H1 (cell line): ENCODE data around the gene ARHGAP8. TPM values are rescaled to one million over a fixed set of nuclear protein-coding genes. Genes with fewer than 3 reads are reported as not detected.

Experiments used
- CTCF ChIA-PET: fragments of 300-600 bp; sonication (Branson Sonifier 250); formaldehyde crosslinking; loops from one replicate; lab custom pipeline; 2021; ENCODE audit not compliant: partially characterized antibody; lab: Charles Lee
- POLR2A ChIA-PET: fragments of 300-600 bp; sonication (Branson Sonifier 250); formaldehyde crosslinking; loops from one replicate; lab custom pipeline; 2021; ENCODE audit warnings: inconsistent platforms; ENCODE audit not compliant: partially characterized antibody; lab: Charles Lee
- DNase-seq, 2 experiments: peaks; one replicate each; pipeline versions ENCODE4 v3.0.0 to v3.0.0-alpha.2; 2010 to 2022; ENCODE audit warnings: low spot score in 2 of 2, low read depth in 1 of 2, mixed read lengths in 1 of 2
- FAIRE-seq: peaks from 2 replicates; lab custom pipeline; 2011; peaks lifted over from hg19 to GRCh38; lab: Jason Lieb, UNC
- H2AFZ ChIP-seq: 2 replicates; pipeline ENCODE4 v1.8.1; 2012; ENCODE audit warnings: low read length, inconsistent platforms
- H2AK5ac ChIP-seq: 2 replicates; pipeline ENCODE4 v1.6.1; 2013; ENCODE audit warnings: low read depth, low read length
- H2BK120ac ChIP-seq: replicated peaks from 2 replicates; pipeline ENCODE3; 2013; ENCODE audit warnings: low read depth, low read length, inconsistent platforms
- H2BK12ac ChIP-seq: 2 replicates; pipeline ENCODE4 v1.6.1; 2013; ENCODE audit warnings: low read depth, low read length
- H2BK15ac ChIP-seq: 2 replicates; pipeline ENCODE4 v1.6.1; 2013; ENCODE audit warnings: low read length
- H2BK20ac ChIP-seq: 2 replicates; pipeline ENCODE4 v1.6.1; 2013; ENCODE audit warnings: low read length
- H2BK5ac ChIP-seq: 2 replicates; pipeline ENCODE4 v1.6.1; 2013; ENCODE audit warnings: low read depth, low read length
- H3K14ac ChIP-seq: 2 replicates; pipeline ENCODE4 v1.6.1; 2013; ENCODE audit warnings: inconsistent platforms; ENCODE audit not compliant: insufficient read length
- H3K18ac ChIP-seq: 2 replicates; pipeline ENCODE4 v1.6.1; 2013; ENCODE audit warnings: low read length; ENCODE audit errors: extremely low read depth
- H3K23ac ChIP-seq: 2 replicates; pipeline ENCODE4 v1.6.1; 2013; ENCODE audit warnings: inconsistent platforms; ENCODE audit not compliant: insufficient read length
- H3K23me2 ChIP-seq: 2 replicates; pipeline ENCODE4 v1.6.1; 2013; ENCODE audit warnings: low read depth, low read length
- H3K27ac ChIP-seq: 2 replicates; pipeline ENCODE4 v1.6.1; 2011; ENCODE audit warnings: low read depth, low read length, inconsistent platforms
- H3K27me3 ChIP-seq, 4 experiments: replicated peaks in 1 of 4; 1 replicate in 1 of 4; 2 replicates in 3 of 4; pipeline versions ENCODE4 v1.6.1 to v1.8.1; 2011 to 2013; ENCODE audit warnings: low read length in 3 of 4, mild to moderate bottlenecking in 3 of 4, inconsistent platforms in 2 of 4, mixed read lengths in 2 of 4, moderate library complexity in 1 of 4; ENCODE audit not compliant: control insufficient read depth in 3 of 4, insufficient read depth in 3 of 4; ENCODE audit errors: extremely low read depth in 1 of 4
- H3K36me3 ChIP-seq, 4 experiments: 2 replicates each; pipeline versions ENCODE4 v1.6.1 to v1.8.1; 2011 to 2013; ENCODE audit warnings: mild to moderate bottlenecking in 4 of 4, low read length in 3 of 4, moderate library complexity in 2 of 4, control low read depth in 1 of 4, inconsistent platforms in 1 of 4; ENCODE audit not compliant: insufficient read depth in 4 of 4, control insufficient read depth in 2 of 4
- H3K4ac ChIP-seq: replicated peaks from 2 replicates; pipeline ENCODE3; 2013; ENCODE audit warnings: low read length, low read depth, mixed read lengths, inconsistent platforms; ENCODE audit not compliant: insufficient read length
- H3K4me1 ChIP-seq, 4 experiments: replicated peaks in 1 of 4; 1 replicate in 1 of 4; 2 replicates in 3 of 4; pipeline versions ENCODE4 v1.6.1 to v1.8.1; 2011 to 2013; ENCODE audit warnings: low read length in 3 of 4, inconsistent platforms in 2 of 4, mixed read lengths in 1 of 4; ENCODE audit not compliant: insufficient read depth in 4 of 4, control insufficient read depth in 3 of 4
- H3K4me2 ChIP-seq, 2 experiments: 2 replicates each; pipeline versions ENCODE4 v1.6.1 to v1.8.1; 2011 to 2013; ENCODE audit warnings: low read depth in 2 of 2, low read length in 2 of 2, control low read depth in 1 of 2, inconsistent platforms in 1 of 2, mild to moderate bottlenecking in 1 of 2; ENCODE audit not compliant: insufficient read depth in 1 of 2
- H3K4me3 ChIP-seq, 4 experiments: fragments of 200-600, 300-600 bp in 1 of 4; sonication (generic), shearing (Covaris generic), sonication (Bioruptor Twin) in 1 of 4; 2 replicates each; pipeline versions ENCODE4 v1.5.1 to v1.8.1; 2011 to 2016; ENCODE audit warnings: low read length in 4 of 4, low read depth in 3 of 4, control low read depth in 2 of 4, inconsistent platforms in 2 of 4, mild to moderate bottlenecking in 2 of 4, mixed read lengths in 1 of 4, moderate library complexity in 1 of 4; ENCODE audit not compliant: insufficient read depth in 2 of 4; ENCODE audit errors: extremely low read depth in 1 of 4
- H3K56ac ChIP-seq: replicated peaks from 2 replicates; pipeline ENCODE3; 2013; ENCODE audit warnings: low read depth, mild to moderate bottlenecking, mixed read lengths, low read length, inconsistent platforms; ENCODE audit not compliant: insufficient read length
- H3K79me1 ChIP-seq: 2 replicates; pipeline ENCODE4 v1.6.1; 2013; ENCODE audit warnings: low read depth, low read length, control low read depth
- H3K79me2 ChIP-seq, 2 experiments: 2 replicates each; pipeline versions ENCODE4 v1.6.1 to v1.8.1; 2012 to 2013; ENCODE audit warnings: low read length in 2 of 2, mild to moderate bottlenecking in 2 of 2, inconsistent platforms in 1 of 2; ENCODE audit not compliant: insufficient read depth in 2 of 2, control insufficient read depth in 1 of 2
- H3K9ac ChIP-seq, 4 experiments: replicated peaks in 1 of 4; 1 replicate in 1 of 4; 2 replicates in 3 of 4; pipeline versions ENCODE4 v1.6.1 to v1.8.1; 2011 to 2013; ENCODE audit warnings: low read depth in 3 of 4, low read length in 3 of 4, control low read depth in 2 of 4, mild to moderate bottlenecking in 2 of 4, moderate library complexity in 2 of 4, inconsistent platforms in 1 of 4; ENCODE audit errors: extremely low read depth in 1 of 4
- H3K9me3 ChIP-seq, 2 experiments: 2 replicates each; pipeline versions ENCODE4 v1.6.1 to v1.8.1; 2012 to 2013; ENCODE audit warnings: mild to moderate bottlenecking in 2 of 2, moderate library complexity in 2 of 2, control low read depth in 1 of 2, inconsistent platforms in 1 of 2, low read depth in 1 of 2, low read length in 1 of 2, mixed read lengths in 1 of 2; ENCODE audit not compliant: insufficient read depth in 2 of 2
- H4K20me1 ChIP-seq, 2 experiments: replicated peaks in 1 of 2; 2 replicates each; pipeline versions ENCODE3 to v1.8.1; 2011 to 2013; ENCODE audit warnings: inconsistent platforms in 2 of 2, low read length in 2 of 2, mild to moderate bottlenecking in 1 of 2; ENCODE audit not compliant: insufficient read depth in 2 of 2, control insufficient read depth in 1 of 2
- H4K5ac ChIP-seq: 2 replicates; pipeline ENCODE4 v1.6.1; 2013; ENCODE audit warnings: low read length, low read depth, mixed read lengths, inconsistent platforms; ENCODE audit not compliant: insufficient read length
- H4K8ac ChIP-seq: 2 replicates; pipeline ENCODE4 v1.8.0; 2013; ENCODE audit warnings: mild to moderate bottlenecking, moderate library complexity, low read length, inconsistent platforms; ENCODE audit not compliant: insufficient read depth; ENCODE audit errors: extremely low read depth
- H4K91ac ChIP-seq: replicated peaks from 2 replicates; pipeline ENCODE3; 2013; ENCODE audit warnings: low read length, mixed read lengths, inconsistent platforms; ENCODE audit not compliant: insufficient read length
- ATF3 ChIP-seq: IDR thresholded peaks from 2 replicates; pipeline ENCODE4 v1.6.1; 2011; ENCODE audit warnings: low read depth, mild to moderate bottlenecking, low read length; ENCODE audit not compliant: insufficient read depth
- CBX5 ChIP-seq: fragments of 300-800, 300-1000 bp; sonication (generic); IDR thresholded peaks from 2 replicates; pipeline ENCODE4 v1.7.1; 2016; ENCODE audit warnings: antibody characterized with exemption, low read length, low read depth
- CHD1 ChIP-seq: IDR thresholded peaks from 2 replicates; pipeline ENCODE4 v1.6.1; 2012; ENCODE audit warnings: low read depth, low read length, improper control_type of control experiment
- CHD2 ChIP-seq: IDR thresholded peaks from 2 replicates; pipeline ENCODE4 v1.6.1; 2012; ENCODE audit warnings: low read length, improper control_type of control experiment
- GTF2F1 ChIP-seq: IDR thresholded peaks from 2 replicates; pipeline ENCODE4 v1.6.1; 2012; ENCODE audit warnings: low read depth, low read length, improper control_type of control experiment, borderline replicate concordance
- HDAC2 ChIP-seq, 2 experiments: fragments of 300-600 bp in 1 of 2; sonication (generic) in 1 of 2; IDR thresholded peaks; 2 replicates each; pipeline ENCODE4 v1.6.1; 2011 to 2012; ENCODE audit warnings: low read depth in 2 of 2, low read length in 2 of 2, mild to moderate bottlenecking in 2 of 2, moderate library complexity in 2 of 2, borderline replicate concordance in 1 of 2, inconsistent platforms in 1 of 2
- HDAC6 ChIP-seq: IDR thresholded peaks from one replicate; pipeline ENCODE4 v1.7.1; 2012; ENCODE audit warnings: low read depth, mild to moderate bottlenecking, inconsistent platforms, low read length, moderate library complexity
- POLR2A ChIP-seq, 2 experiments: IDR thresholded peaks; 1 replicate in 1 of 2; 2 replicates in 1 of 2; pipeline ENCODE4 v1.6.1; 2011; ENCODE audit warnings: low read depth in 2 of 2, low read length in 2 of 2, mild to moderate bottlenecking in 2 of 2; ENCODE audit errors: control extremely low read depth in 1 of 2
- RNF2 ChIP-seq: fragments of 200-900, 300-1000 bp; sonication (generic); IDR thresholded peaks from 2 replicates; pipeline ENCODE4 v1.7.1; 2016; ENCODE audit warnings: borderline replicate concordance, low read depth, mild to moderate bottlenecking, antibody characterized with exemption, low read length; ENCODE audit not compliant: poor library complexity, severe bottlenecking; ENCODE audit errors: missing control alignments
- RXRA ChIP-seq: IDR thresholded peaks from 2 replicates; pipeline ENCODE4 v1.6.1; 2011; ENCODE audit warnings: low read depth, mild to moderate bottlenecking, low read length, moderate library complexity; ENCODE audit not compliant: insufficient read depth
- SP2 ChIP-seq: IDR thresholded peaks from 2 replicates; pipeline ENCODE4 v1.6.1; 2012; ENCODE audit warnings: mild to moderate bottlenecking, low read length, inconsistent platforms
- TAF1 ChIP-seq: IDR thresholded peaks from 2 replicates; pipeline ENCODE4 v1.6.1; 2011; ENCODE audit warnings: mild to moderate bottlenecking, low read depth, low read length
- WGBS, 2 experiments: shearing (Covaris generic) in 1 of 2; methylation state at CpG; one replicate each; pipeline versions ENCODE4 v1.1.6 to v1.1.7; 2013 to 2015; ENCODE audit warnings: low lambda C conversion rate in 2 of 2, mixed read lengths in 2 of 2, inconsistent platforms in 1 of 2, low coverage in 1 of 2, missing lambda C conversion rate in 1 of 2; ENCODE audit not compliant: insufficient replicate concordance in 2 of 2, insufficient coverage in 1 of 2, insufficient read length in 1 of 2; ENCODE audit errors: extremely low coverage in 1 of 2, missing lambda C conversion rate in 1 of 2; 5-methylcytosine and 5-hydroxymethylcytosine counted together
- polyA plus RNA-seq, 7 experiments: library from polyadenylated mRNA; depleted of rRNA in 3 of 7; stranded (reverse) in 5 of 7; unstranded in 2 of 7; fragments of >200 nt in 5 of 7; fragments of 200-250 nt in 2 of 7; gene quantifications; 1 replicate in 5 of 7; 2 replicates in 1 of 7; 4 replicates in 1 of 7; pipeline versions ENCODE4 v1.2.1 to v1.2.3, GENCODE V29; 2011 to 2013; ENCODE audit warnings: missing spikeins in 2 of 7, mixed read lengths in 2 of 7
- total RNA-seq: library from RNA; stranded (reverse); fragmentation: NEBNext Ultra II Directional; extraction: Animal tissue kit (Norgen Biotek cat#: 25700); gene quantifications from 2 replicates; pipeline ENCODE4 v1.2.1, GENCODE V29; 2021
- TF ChIP-seq, protein P1 (sequence below): IDR thresholded peaks from 2 replicates; pipeline ENCODE4 v1.6.1; 2012; ENCODE audit warnings: inconsistent platforms

Gene ARHGAP8
- total and polyA plus RNA-seq, 2 of the 8 experiments (the other 6 are each of a cell fraction or from before 2014, with no cell fraction given) = 35.6 to 47.7 TPM

DNA sequence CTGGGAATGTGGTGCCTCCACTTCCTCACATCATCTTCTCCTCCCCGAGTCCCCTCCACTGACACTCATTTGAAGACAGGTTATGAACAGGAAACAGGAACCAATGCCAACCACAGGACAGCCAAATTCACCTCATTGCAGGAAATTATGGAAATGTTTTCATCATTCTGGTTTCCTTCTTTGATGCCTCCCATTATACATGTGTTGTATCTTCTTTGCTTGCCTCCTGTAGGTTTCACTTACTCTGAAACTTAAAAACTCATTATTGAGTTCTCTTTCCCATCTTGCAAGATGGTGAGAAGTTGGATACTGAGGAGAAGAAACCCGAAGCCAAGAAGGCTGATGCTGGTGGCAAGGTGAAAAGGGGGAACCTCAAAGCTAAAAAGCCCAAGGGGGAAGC is 148.9 kb downstream of the ARHGAP8 start:
- Histone ChIP-seq H3K36me3 (peaks cover 0 to 19% (median 9%) of the 10 kb centered on the region in 4 experiments; a peak in 4 of 8 replicates), H4K5ac (no peak overlapping the region)
- TF ChIP-seq, protein P1, sequence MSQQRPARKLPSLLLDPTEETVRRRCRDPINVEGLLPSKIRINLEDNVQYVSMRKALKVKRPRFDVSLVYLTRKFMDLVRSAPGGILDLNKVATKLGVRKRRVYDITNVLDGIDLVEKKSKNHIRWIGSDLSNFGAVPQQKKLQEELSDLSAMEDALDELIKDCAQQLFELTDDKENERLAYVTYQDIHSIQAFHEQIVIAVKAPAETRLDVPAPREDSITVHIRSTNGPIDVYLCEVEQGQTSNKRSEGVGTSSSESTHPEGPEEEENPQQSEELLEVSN = no peak
- TF ChIP-seq GTF2F1 (no peak), ATF3 (no peak), CHD1 (no peak), CHD2 (no peak), RNF2 (no peak), TAF1 (no peak), POLR2A (IDR thresholded peaks at IDR 0.05; ENCODE audit: control extremely low read depth in 1 of 2, low read depth in 2 of 2, low read length in 2 of 2) (no peak), SP2 (no peak), RXRA (no peak), HDAC2 (IDR thresholded peaks at IDR 0.05; ENCODE audit: borderline replicate concordance in 1 of 2, low read depth in 2 of 2, low read length in 2 of 2) (no peak), HDAC6 (no peak), CBX5 (no peak)

More for the DNA sequence above, 148.9 kb downstream of the ARHGAP8 start:
- Histone ChIP-seq H2BK120ac (no peak overlapping the region), H3K23ac (no peak overlapping the region), H3K27ac (no peak overlapping the region), H3K4ac (no peak overlapping the region), H4K8ac (no peak overlapping the region), H3K27me3 (no peaks in the 10 kb centered on the region), H4K91ac (no peak overlapping the region), H3K56ac (no peak overlapping the region), H2AK5ac (no peak overlapping the region), H3K4me3 (no peak overlapping the region), H3K4me1 (no peaks in the 10 kb centered on the region), H2AFZ (no peak overlapping the region), H2BK12ac (no peak overlapping the region), H3K79me1 (no peaks in the 10 kb centered on the region), H3K9ac (no peak overlapping the region), H4K20me1 (no peaks in the 10 kb centered on the region), H2BK5ac (no peak overlapping the region), H3K9me3 (peaks cover 11 to 15% of the 10 kb centered on the region in 2 experiments; a peak in 3 of 4 replicates), H3K23me2 (no peaks in the 10 kb centered on the region), H3K14ac (no peak overlapping the region), H2BK20ac (no peak overlapping the region), H3K4me2 (no peak overlapping the region), H3K79me2 (no peaks in the 10 kb centered on the region), H3K18ac (no peak overlapping the region), H2BK15ac (no peak overlapping the region)
- 86% methylated on average over 2 of the region's 2 CpGs; no CpG with 5 or more reads in 1 of the 2 experiments for WGBS, 2 experiments
- ChIA-PET CTCF (interaction anchor here (1.3 kb wide), 1 partner anchor 39 kb away, joined by 4 read pairs; no protein-coding TSS in a partner anchor), POLR2A (no interaction called here)
- DNase-seq = no peak
- FAIRE-seq = no peak
